Body of pancreas (tissue), 4 donors: Measurements from ENCODE around the gene MTR.

Experiments
- CTCF ChIP-seq, 7 experiments: fragments of 450-650 bp in 4 of 7; fragments of 200-600 bp in 3 of 7; sonication (generic) in 3 of 7; IDR thresholded peaks; one replicate each; pipeline ENCODE4 v1.5.1; 2016 to 2019; ENCODE audit warnings: antibody characterized with exemption in 7 of 7
- POLR2A ChIP-seq, 3 donors: fragments of 450-650 bp; IDR thresholded peaks; one replicate each; pipeline ENCODE4 v1.6.1; 2016; ENCODE audit warnings: antibody characterized with exemption in 3 of 3, mild to moderate bottlenecking in 2 of 3

- TF ChIP-seq POLR2A (IDR thresholded peaks at IDR 0.05) (no peak), CTCF (IDR thresholded peaks at IDR 0.05) (no peak)
These were observed 49.6 kb downstream of the MTR start for GRCh38 chr1:236844499-236845271.
